ENCODE results near the gene TMED3. TPM values are rescaled to one million over a fixed set of nuclear protein-coding genes. Genes with fewer than 3 reads are reported as not detected.

TMED3 gene
- polyA plus RNA-seq, 2 of the 4 experiments (the other 2 are of a cell fraction): 149 to 202 TPM

GRCh38 chr15:79310612-79310984, 314 bp upstream of the TMED3 start:
- CTCF ChIA-PET: interaction anchor here (0.6 to 3.0 kb wide), 10 partner anchors 10 to 1059 kb away, joined by 3 to 11 read pairs (median 3); no protein-coding TSS in a partner anchor
- H3K4me1 ChIP-seq: peaks cover 16% of the 10 kb centered on the region
- peak overlapping the region; percentile 64 for H3K4me2 ChIP-seq
- POLR2A ChIA-PET: interaction anchor here (0.7 to 0.9 kb wide), 3 partner anchors 10 to 1012 kb away, joined by 3 to 7 read pairs (median 4); no protein-coding TSS in a partner anchor
- TF ChIP-seq MAX (IDR thresholded peaks at IDR 0.05): peak; percentile 89
- TF ChIP-seq E2F6 (IDR thresholded peaks at IDR 0.05; ENCODE audit: borderline replicate concordance, low read depth): peak; percentile 83
- TF ChIP-seq NPAS2 (CRISPR knock-in tag; IDR thresholded peaks at IDR 0.05; ENCODE audit: borderline replicate concordance): no peak
- no peak for TF ChIP-seq RNF2 (IDR thresholded peaks at IDR 0.05; ENCODE audit: borderline replicate concordance, low read depth)
- H3K4me3 ChIP-seq: peak overlapping the region; percentile 73
- FAIRE-seq (no peak), ATAC-seq (peak; percentile 70 to 72), DNase-seq (ENCODE audit: low read depth in 1 of 2, low spot score in 1 of 2) (peak in 1 of 2 experiments; percentile 51)
- H3K9me3 ChIP-seq: no peaks in the 10 kb centered on the region
- H3K27ac ChIP-seq: peak overlapping the region; percentile 87 to 91
- 1% methylated on average over 13 of the region's 17 CpGs for WGBS (ENCODE audit: missing lambda C conversion rate)

GRCh38 chr15:79311901-79312553, 1.1 kb downstream of the TMED3 start:
- peak in 1 of 2 experiments; percentile 5; a peak in 3 of 6 replicates for ATAC-seq
- CTCF ChIA-PET: interaction anchor here (1.3 to 1.6 kb wide), 5 partner anchors 11 to 69 kb away, joined by 3 to 8 read pairs (median 5); no protein-coding TSS in a partner anchor
- POLR2A ChIA-PET: no interaction called here
- Histone ChIP-seq H3K4me3 (peak overlapping the region; percentile 73), H3K4me2 (peak overlapping the region; percentile 64), H3K27ac (peak overlapping the region; percentile 87 to 91), H3K9me3 (no peaks in the 10 kb centered on the region), H3K4me1 (peaks cover 16% of the 10 kb centered on the region)
- no peak for DNase-seq (ENCODE audit: low read depth in 1 of 2, low spot score in 1 of 2)
- WGBS (ENCODE audit: missing lambda C conversion rate): 58% methylated on average over 8 of the region's 8 CpGs
- TF ChIP-seq CBX2 (IDR thresholded peaks at IDR 0.05; ENCODE audit: borderline replicate concordance, low read depth) (no peak), CHD4 (IDR thresholded peaks at IDR 0.05; ENCODE audit: borderline replicate concordance) (no peak), ZSCAN20 (CRISPR knock-in tag; IDR thresholded peaks at IDR 0.05) (no peak), NR3C1 (IDR thresholded peaks at IDR 0.05) (no peak), SREBF2 (IDR thresholded peaks at IDR 0.05) (no peak), HDAC2 (IDR thresholded peaks at IDR 0.05) (no peak), FOSB (CRISPR knock-in tag; IDR thresholded peaks at IDR 0.05) (no peak), ZC3H11A (IDR thresholded peaks at IDR 0.05) (no peak), HOXB5 (CRISPR knock-in tag; IDR thresholded peaks at IDR 0.05) (no peak)
- FAIRE-seq: no peak

- TF ChIP-seq RFX5 (IDR thresholded peaks at IDR 0.05): no peak
- TF ChIP-seq ESRRA (IDR thresholded peaks at IDR 0.05; ENCODE audit: borderline replicate concordance, low read length): no peak
- TF ChIP-seq HDAC2 (IDR thresholded peaks at IDR 0.05): no peak
- TF ChIP-seq EP300 (IDR thresholded peaks at IDR 0.05): no peak
- no peak for TF ChIP-seq BCL3 (IDR thresholded peaks at IDR 0.05)
- no peak for TF ChIP-seq CHD4 (IDR thresholded peaks at IDR 0.05; ENCODE audit: borderline replicate concordance)
- TF ChIP-seq FOSL2 (IDR thresholded peaks at IDR 0.05): no peak
- no peak for TF ChIP-seq FOSL2 (CRISPR knock-in tag; IDR thresholded peaks at IDR 0.05)
- TF ChIP-seq RAD21 (conservative IDR thresholded peaks at IDR 0.05 in 1 of 2, IDR thresholded peaks at IDR 0.05 in 1 of 2): no peak
- TF ChIP-seq MAZ (IDR thresholded peaks at IDR 0.05; ENCODE audit: borderline replicate concordance, low read depth, low read length): no peak
- TF ChIP-seq CBX8 (IDR thresholded peaks at IDR 0.05): no peak
- no peak for TF ChIP-seq CHD2 (IDR thresholded peaks at IDR 0.05; ENCODE audit: low read length, partially characterized antibody)
- TF ChIP-seq REST (IDR thresholded peaks at IDR 0.05): no peak
- no peak for TF ChIP-seq KDM5A (IDR thresholded peaks at IDR 0.05)
- no peak for TF ChIP-seq ZNF302 (CRISPR knock-in tag; IDR thresholded peaks at IDR 0.05)
- no peak for TF ChIP-seq NPAS2 (CRISPR knock-in tag; IDR thresholded peaks at IDR 0.05; ENCODE audit: borderline replicate concordance)
- TF ChIP-seq RARB (CRISPR knock-in tag; IDR thresholded peaks at IDR 0.05): no peak
- no peak for TF ChIP-seq POLR2A (IDR thresholded peaks at IDR 0.05; ENCODE audit: low read length)
- no peak for TF ChIP-seq FOSB (CRISPR knock-in tag; IDR thresholded peaks at IDR 0.05)
- DNase-seq (ENCODE audit: low read depth in 1 of 2, low spot score in 1 of 2): no peak
- POLR2A ChIA-PET: no interaction called here
- no peak overlapping the region for H3K27ac ChIP-seq
- ATAC-seq: no peak
- 93% methylated on average over 1 of the region's 1 CpG for WGBS (ENCODE audit: missing lambda C conversion rate)
- CTCF ChIA-PET: interaction anchor here (1.0 to 1.9 kb wide), 2 partner anchors 26 to 38 kb away, joined by 4 to 7 read pairs; no protein-coding TSS in a partner anchor
- FAIRE-seq: no peak
- H3K4me1 ChIP-seq: peaks cover 16% of the 10 kb centered on the region
- H3K9me3 ChIP-seq: no peaks in the 10 kb centered on the region
- H3K4me2 ChIP-seq: no peak overlapping the region
- no peak overlapping the region for H3K4me3 ChIP-seq
Observed at GRCh38 chr15:79314186-79314585, 3.3 kb downstream of the TMED3 start.

Data from A549 (cell line).